GF-D8 (cell line): ENCODE results near the gene GNB2.
"Not testable (repeated sequence)": the region's sequence is repeated elsewhere in the genome, so short reads cannot be mapped to it uniquely, and the experiment has no call there.

Experiments used
- DNase-seq: peaks from one replicate; lab custom pipeline; 2025; lab: John Stamatoyannopoulos, UW

GNB2 gene

GRCh38 chr7:100673302-100673941 is at the start of gene GNB2:
Gene GNB2, plus strand, starts transcription at chr7:100673740. Its CDS starts 2,526 bp downstream, at chr7:100676266.
- DNase-seq = peak; percentile 91

GRCh38 chr7:100623951-100624824 is 49.4 kb upstream of the GNB2 start:
- DNase-seq = no peak

GRCh38 chr7:100626055-100626454 is 47.5 kb upstream of the GNB2 start:
- DNase-seq = no peak

GRCh38 chr7:100626530-100627237 is 46.9 kb upstream of the GNB2 start:
- no peak for DNase-seq

- no peak for DNase-seq
Measured at GRCh38 chr7:100627238-100627549, 46.3 kb upstream of the GNB2 start.

- DNase-seq = no peak
Measured at GRCh38 chr7:100629117-100629716, 44.3 kb upstream of the GNB2 start.

- DNase-seq = no peak
Measured at GRCh38 chr7:100630066-100630465, 43.5 kb upstream of the GNB2 start.

GRCh38 chr7:100632951-100633717 is 40.4 kb upstream of the GNB2 start:
- DNase-seq = peak; percentile 60

GRCh38 chr7:100639995-100640516 is 33.5 kb upstream of the GNB2 start:
- no peak for DNase-seq

GRCh38 chr7:100640517-100641440 is 32.8 kb upstream of the GNB2 start:
- DNase-seq = no peak

GRCh38 chr7:100641463-100641859 is 32.1 kb upstream of the GNB2 start, which contains the start of gene TFR2:
Gene TFR2, minus strand, starts transcription at chr7:100641552. Its CDS starts 43 bp downstream, at chr7:100641509.
- no peak for DNase-seq

- no peak for DNase-seq
Measured at GRCh38 chr7:100641860-100642533, 31.5 kb upstream of the GNB2 start.

- DNase-seq = no peak
Measured at GRCh38 chr7:100642534-100642907, 31.0 kb upstream of the GNB2 start.

GRCh38 chr7:100649826-100650565 is 23.5 kb upstream of the GNB2 start:
- no peak for DNase-seq

- DNase-seq = no peak
Measured at GRCh38 chr7:100654908-100655831, 18.4 kb upstream of the GNB2 start.

GRCh38 chr7:100655908-100656674 is 17.4 kb upstream of the GNB2 start, which contains the start of gene ACTL6B:
Gene ACTL6B, minus strand, starts transcription at chr7:100656448. Its CDS starts 94 bp downstream, at chr7:100656354.
- DNase-seq = no peak

GRCh38 chr7:100662194-100662776 is 11.3 kb upstream of the GNB2 start:
- not testable (repeated sequence) for DNase-seq
